Muscle of arm (tissue), 12 donors: ENCODE data around the gene RAI1. TPM values are rescaled to one million over a fixed set of nuclear protein-coding genes. Genes with fewer than 3 reads are reported as not detected.
A peak's percentile ranks its signal among the peaks of the same experiment; 100 is the strongest.

Experiments
- DNase-seq: peaks from one replicate; pipeline ENCODE4 v3.0.0-alpha.2; 2013
- polyA plus RNA-seq, 12 donors: library from polyadenylated mRNA; unstranded; fragments of 120-200 nt; gene quantifications; one replicate each; pipeline ENCODE4 v1.2.1, GENCODE V29; 2013; ENCODE audit not compliant: insufficient read length in 12 of 12

The RAI1 gene
- polyA plus RNA-seq, 12 donors: 11.7 to 36.8 (median 14.5) TPM; not detected in 1

DNA sequence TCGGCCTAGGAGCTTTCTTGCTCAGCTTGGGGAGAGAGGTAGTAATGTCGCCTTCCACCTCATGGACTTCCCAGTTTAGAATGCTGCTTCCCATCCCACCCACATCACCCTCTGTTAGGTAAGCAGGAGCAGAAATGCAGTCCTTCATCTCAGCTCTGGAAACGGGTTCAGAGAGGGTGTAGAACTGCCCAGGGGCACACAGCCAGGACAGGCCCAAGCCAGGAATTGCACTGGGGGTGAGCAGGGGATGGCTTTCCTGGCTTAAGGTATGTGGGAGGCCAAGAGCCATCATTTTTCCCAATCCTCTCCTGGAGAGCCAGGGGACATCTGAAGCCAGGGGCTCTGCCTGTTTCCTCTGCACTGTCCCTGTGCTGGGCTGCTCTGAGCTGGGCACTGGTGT is 33.6 kb downstream of the RAI1 start:
- no peak for DNase-seq

DNA sequence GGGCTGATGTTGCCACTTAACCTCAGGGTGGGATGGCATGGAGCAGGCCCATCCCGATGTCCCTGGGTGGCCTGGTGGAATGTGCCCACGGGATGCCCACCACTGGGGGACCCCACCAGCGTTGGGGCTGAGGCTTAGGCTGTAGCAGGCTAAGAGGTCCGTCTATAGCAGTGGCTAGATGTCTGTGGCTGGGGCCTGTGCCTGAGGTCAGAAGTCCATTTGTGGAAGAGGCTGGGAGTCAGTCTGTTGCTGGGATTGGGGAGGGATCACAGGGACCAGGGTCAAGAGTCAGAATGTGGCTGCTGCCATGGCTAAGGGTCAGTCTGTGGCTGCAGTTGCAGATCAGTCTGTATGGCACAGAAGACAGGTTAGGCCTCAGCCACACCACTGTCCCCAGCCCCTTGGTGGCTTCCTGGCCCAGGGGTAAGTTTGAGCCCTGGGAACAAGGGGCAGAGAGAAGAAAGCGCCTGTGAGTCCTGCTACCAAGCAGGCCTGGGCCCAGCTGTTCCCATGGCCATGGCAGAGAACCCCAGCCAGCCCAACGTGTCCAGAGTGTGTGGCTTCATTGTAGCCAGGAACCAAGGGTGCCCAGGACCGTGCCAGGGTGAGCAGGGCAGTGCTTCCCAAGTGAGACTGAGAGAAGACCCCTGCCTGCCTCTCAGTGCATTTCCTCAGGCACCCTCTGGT is 35.7 kb downstream of the RAI1 start:
- DNase-seq: no peak

GRCh38 chr17:17718251-17718650 is 37.0 kb downstream of the RAI1 start:
- no peak for DNase-seq

- DNase-seq: no peak
These were observed 38.1 kb downstream of the RAI1 start for GRCh38 chr17:17719199-17719940.

- no peak for DNase-seq
These were observed 38.8 kb downstream of the RAI1 start for GRCh38 chr17:17719966-17720543.

DNA sequence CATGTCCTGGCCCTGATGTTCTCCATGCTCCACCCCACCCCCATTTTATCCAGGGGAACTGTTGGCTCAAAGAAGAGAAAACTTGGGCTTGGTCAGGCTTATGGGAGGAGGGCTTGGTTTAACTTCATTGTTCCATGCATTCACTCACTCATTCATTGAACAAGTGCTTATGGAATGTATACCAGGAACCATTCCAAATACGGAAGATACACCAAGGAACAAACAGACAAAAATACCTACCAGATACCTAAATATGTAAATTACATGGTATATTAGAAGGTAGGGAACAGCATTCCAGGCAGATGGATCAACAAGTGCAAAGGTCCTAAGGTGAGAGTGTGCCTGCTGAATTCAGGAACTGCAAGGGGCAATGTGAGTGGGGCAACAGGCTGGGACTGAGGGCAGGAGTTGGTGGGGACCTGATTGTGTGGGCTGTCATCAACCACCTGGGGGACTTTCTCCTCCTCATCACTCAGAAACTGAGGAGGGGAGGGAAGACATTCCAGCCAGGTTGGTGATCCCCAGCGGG is 39.9 kb downstream of the RAI1 start:
- DNase-seq: no peak

DNA sequence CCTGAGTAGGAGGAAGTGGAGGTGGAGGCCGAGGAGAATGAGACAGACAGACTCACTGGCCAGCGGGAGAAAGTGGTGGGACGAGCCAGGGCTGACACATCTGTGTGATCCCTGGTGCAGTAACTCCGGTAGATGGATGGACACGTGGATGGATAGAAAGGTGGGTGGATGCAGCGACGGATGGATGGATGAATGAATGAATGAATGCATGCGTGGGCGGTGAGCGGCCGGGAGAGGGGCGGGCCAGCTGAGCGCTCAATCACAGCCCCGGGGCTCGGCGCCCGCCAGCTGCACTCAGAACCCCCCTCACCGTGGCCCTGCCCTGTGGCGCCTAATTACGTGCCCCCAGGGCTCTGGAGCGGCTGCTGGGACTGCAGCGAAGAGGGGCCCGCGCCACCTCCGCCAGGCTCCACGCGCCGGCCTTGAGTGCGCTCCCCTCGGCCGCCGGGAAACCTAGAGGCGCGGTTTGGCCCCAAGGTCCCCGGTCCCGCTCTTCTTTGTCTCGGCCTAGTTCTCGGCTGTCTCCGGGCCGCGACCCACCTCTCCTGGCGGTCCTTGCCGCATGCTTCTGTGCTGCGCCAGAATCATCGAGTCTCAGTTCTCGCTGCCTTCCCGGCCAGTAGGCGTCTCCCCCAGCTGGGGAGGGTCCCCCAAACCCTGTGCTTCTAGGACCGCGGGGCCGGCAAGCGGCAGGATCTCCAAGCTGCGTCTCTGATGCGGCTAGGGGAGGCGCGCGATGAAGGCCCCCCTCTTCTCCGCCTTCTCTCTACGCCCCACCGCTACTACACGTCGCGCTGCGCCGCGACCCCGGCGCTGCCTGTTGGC is 41.0 kb downstream of the RAI1 start:
- peak; percentile 72 for DNase-seq

- DNase-seq: no peak
These were observed 41.7 kb downstream of the RAI1 start for GRCh38 chr17:17722906-17723353.

GRCh38 chr17:17723354-17724261 is 42.4 kb downstream of the RAI1 start:
- DNase-seq: peak; percentile 83

DNA sequence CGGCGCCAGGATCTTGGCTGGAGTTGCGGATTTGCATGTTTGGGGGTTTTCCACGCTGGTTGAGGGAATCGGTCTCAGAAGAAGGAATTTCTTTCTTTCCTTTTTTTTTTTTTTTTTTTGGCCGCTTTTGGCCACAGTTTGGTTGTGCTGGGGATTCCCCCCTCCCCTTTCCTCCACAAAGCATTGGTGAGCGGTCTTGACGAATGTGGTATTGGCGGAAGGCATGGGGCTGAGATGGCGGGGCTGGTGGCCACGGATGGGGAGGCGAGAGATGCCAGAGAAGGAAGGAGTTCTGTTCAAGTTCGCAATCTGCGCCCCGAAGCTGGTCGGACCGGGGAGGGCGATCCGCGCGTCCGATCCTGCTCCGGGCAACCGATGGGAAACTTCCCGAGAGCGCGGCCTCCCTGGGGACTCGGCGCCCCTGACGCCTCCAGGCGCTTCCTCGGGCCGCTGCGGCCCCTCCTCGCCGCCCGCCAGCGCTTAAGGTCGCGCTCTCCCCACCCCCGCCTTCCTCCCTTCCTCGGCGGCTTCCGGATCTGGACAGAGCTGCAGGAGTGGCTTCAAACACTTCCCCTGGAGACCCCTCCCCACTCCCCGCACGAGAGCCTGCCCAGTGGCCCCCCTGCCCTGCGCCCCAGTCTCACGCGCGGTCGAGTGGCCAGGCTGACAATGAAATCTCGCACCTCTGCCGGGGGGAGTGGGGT is 43.2 kb downstream of the RAI1 start:
- no peak for DNase-seq

GRCh38 chr17:17725011-17725751 is 43.9 kb downstream of the RAI1 start:
- DNase-seq: no peak

DNA sequence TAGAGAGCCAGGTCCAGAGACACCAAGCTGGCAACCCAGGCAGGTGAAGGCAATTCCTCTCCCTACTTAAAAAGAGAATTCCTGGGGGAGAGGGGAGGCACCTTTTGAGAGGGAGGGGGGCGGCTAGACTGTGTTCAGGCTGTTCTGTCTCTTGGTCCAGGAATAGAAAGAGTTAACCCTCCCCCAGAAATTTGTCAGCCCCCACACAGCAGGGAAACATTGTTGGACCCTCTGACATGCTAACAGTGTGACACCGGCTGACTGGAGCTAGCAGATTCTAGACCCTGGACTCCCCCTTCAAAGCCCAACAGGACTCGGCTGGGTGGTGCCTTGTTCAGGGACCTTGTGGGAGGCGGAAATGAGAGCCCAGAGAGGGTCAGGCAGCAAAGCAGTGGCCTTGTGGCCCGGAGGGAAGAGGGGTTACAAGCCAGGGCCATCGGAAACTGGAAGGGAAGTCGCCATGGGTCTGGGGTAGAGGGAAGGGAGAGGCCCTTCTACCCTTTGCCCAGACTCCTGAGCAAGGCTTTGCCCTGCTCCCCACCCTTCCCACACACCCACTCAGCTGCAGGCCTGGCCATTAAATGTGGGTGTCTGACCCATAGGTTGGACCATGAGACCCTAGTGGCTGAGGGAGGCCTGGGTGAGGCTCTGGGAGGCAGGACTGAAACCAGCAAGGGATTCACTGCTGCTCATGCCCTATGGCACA is 44.6 kb downstream of the RAI1 start:
- DNase-seq: no peak

GRCh38 chr17:17726458-17727060 is 45.3 kb downstream of the RAI1 start:
- no peak for DNase-seq

DNA sequence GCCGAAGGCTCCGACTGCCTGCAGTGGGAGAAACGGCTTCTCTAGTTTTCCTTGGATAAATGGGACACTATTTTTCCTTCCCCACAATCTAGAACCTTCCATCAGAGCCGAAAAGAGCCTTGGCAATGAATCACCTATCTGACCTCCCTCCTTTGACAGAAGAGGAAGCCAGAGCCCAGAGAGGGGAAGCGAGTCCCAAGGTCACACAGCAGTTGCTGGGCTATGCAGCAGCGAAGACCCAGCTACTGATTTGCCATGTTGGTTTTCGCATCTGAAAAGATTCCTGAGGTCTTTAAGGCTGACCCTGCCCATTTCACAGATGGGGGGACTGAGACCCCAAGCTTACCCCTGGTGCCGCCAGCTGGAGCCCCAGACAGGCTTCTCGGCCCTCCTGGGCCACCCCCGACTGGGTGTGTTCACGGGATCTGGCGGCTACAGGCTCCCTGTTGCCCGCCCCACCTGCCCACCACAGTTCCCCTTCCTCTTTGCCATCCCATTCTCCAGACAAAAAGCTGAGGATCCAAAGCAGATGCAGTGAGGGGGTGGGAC is 45.9 kb downstream of the RAI1 start:
- no peak for DNase-seq

- DNase-seq: no peak
These were observed 46.9 kb downstream of the RAI1 start for GRCh38 chr17:17728146-17728545.

- no peak for DNase-seq
These were observed 47.4 kb downstream of the RAI1 start for GRCh38 chr17:17728550-17729251.

DNA sequence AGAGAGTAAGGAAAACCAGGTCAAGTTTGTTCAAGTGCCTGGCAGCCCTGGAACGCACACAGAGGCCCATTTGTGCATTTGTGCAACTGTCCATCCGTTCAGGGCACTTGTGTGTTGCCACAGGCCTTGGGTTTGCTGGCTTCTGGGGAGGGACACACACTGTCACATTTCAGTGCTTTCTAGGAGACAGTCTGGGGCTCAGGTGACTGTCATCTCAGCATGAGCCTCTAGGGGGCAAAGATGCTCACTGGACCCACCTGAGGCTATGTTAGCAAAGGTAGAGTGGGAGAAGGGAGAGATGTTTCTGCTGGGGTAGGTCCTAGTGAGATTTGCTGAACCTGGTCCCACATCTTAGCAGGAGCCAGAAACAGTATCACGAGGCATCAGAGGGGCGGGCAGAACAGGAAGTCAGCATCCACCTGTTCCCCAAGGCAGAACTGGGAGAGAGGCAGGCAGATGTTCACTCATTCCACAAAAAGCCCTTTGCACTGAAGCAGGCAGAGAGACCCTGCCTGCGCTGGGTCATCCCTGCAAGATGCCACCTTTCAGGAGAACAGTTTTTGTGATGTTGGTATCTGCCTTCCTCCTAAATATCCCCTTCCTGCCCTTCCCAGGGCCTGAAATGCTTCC is 48.5 kb downstream of the RAI1 start:
- DNase-seq: no peak
